ENCODE data around the gene PRR16.

The PRR16 gene

DNA sequence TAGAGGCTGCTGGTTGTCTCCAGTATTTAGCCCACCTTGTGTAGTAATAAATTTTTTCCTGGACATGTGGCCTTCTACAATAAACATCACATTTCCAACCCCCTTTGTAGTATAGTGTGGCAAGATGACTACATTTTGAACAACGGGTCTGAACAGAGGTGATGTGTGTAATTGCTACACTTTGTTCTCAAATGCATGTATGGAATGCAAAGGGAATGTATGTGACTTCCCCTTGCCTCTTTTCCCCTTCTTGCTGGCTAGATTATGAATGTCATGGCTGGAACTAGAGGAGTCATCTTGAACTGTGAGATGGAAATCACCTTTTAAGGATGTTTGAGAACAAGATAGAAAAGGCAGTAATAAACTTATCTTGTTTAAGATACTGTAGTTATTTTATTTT lies 54.5 kb downstream of the PRR16 start:
- DNase-seq: peak; percentile 56

GRCh38 chr5:120527251-120527650 lies 63.2 kb downstream of the PRR16 start:
- no peak for DNase-seq

GRCh38 chr5:120528609-120529008 lies 64.5 kb downstream of the PRR16 start:
- DNase-seq: peak; percentile 38

DNA sequence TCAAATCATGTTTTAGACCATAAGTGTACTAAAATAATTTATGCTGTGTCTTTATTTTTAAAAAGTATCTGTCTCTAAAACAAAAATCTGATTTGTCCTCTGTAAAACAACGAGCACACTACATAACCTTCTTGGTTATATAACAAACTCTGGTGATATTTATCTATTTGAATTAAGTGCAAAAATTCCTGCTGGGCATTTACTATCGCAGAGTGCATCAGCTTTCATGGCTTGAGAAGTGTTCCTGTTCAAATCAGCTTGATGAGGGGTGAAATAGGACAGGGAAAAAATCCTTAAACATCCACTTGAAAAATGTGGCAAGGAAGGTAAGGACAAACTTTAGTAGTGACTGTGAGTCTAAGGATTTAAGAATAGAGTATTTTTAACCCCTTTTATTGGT lies 65.3 kb downstream of the PRR16 start:
- DNase-seq: no peak

- DNase-seq: no peak
Measured at GRCh38 chr5:120531215-120531614, 67.1 kb downstream of the PRR16 start.

GRCh38 chr5:120532835-120533234 lies 68.7 kb downstream of the PRR16 start:
- no peak for DNase-seq

DNA sequence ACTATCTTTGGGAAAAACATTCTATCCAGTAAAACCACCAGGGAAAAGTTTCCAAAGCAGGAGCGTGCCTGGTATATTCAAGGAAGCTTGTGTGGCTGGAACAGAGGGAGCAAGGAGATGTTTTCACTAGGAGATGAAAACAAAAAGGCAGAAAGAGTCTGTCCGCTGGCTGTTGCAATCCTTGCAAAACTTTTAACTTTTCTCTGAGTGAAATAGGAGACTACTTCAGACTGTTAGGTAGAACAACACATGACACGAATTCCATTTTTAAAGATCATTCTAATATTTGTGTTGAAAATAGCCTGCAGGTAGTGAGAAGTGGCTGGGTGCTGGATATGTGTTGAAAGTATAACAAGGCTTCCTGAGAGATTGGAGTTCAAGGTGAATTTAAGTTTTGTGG lies 69.5 kb downstream of the PRR16 start:
- no peak for DNase-seq

GRCh38 chr5:120535900-120536299 lies 71.8 kb downstream of the PRR16 start:
- no peak for DNase-seq

DNA sequence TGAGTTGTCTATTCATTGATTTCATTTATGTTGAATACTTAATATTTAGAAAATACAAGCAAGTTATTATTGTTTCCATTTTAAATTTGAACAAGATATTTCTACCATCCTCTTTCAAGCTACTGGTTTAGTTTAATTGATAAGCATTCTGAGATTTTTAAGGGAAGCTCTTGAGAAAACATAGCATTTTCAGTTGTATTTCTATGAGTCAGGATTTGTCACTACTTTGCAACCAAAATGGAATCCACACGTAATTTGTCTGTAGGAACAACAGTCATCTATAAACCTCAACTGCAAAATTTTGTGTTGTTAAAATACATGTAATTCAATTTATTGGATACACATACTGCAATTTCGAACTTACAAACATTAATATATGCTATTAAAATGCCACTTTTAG lies 74.0 kb downstream of the PRR16 start:
- DNase-seq: peak; percentile 66

- peak; percentile 65 for DNase-seq
Measured at GRCh38 chr5:120538644-120539043, 74.5 kb downstream of the PRR16 start.

- DNase-seq: no peak
Measured at GRCh38 chr5:120539471-120539870, 75.4 kb downstream of the PRR16 start.

- DNase-seq: no peak
Measured at GRCh38 chr5:120540097-120540496, 76.0 kb downstream of the PRR16 start.

DNA sequence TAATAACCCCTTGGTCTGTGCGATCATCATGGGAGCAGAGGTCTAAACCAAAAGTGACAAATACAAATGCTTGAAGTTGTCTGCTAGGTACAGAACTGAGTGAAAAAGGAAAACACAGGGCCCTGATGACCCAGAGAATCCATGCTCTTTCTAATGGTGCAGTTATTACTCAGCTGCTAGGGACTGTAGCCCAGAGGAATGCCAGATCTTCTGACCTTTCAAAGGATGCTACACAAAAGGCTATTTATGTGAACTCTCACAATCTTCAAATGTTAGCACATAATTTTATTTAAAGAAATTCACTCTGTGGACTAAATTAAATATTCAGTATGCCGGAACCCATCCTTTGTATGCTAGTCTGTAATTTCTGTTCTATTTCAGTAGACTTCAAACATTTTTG lies 79.9 kb downstream of the PRR16 start:
- no peak for DNase-seq

- DNase-seq: peak; percentile 51
Measured at GRCh38 chr5:120545007-120545406, 80.9 kb downstream of the PRR16 start.

GRCh38 chr5:120545951-120546350 lies 81.9 kb downstream of the PRR16 start:
- DNase-seq: no peak

DNA sequence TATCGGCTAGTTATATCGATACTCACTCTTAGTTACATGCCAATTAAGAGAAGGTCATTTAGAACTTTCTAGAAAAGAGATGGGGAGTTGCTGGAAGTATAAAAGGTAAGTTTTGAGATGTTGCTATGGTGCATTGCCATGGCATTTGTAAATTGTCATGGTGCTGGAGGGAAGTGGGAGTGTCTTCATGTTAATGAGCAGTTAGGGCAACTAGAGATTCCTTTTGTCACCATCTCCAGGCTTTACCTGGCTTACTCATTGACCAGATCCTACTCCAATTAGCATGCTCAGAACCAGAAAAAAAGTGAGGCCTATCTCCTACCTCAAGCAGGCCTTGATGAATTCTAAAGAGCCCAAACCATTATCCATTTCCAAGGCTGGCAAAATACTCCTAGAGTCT lies 82.8 kb downstream of the PRR16 start:
- DNase-seq: no peak

DNA sequence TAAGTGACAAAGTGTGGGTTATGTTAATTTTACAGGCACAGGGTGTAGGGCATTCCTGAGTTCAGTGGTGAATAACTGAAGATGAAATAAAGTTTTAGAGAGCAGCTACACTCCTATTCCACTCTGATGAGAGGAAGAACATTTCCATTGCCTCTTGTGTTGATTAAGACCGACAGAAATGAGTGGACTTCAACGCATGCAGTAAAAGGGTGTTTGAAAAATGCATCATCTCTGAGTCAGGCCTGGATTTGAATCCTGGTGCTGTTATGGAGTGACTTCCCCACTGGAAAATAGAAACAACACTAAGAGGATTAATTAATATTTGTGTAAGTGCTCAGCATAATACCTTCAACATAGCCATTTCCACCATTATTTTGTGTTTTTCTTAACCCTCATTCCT lies 86.3 kb downstream of the PRR16 start:
- no peak for DNase-seq

DNA sequence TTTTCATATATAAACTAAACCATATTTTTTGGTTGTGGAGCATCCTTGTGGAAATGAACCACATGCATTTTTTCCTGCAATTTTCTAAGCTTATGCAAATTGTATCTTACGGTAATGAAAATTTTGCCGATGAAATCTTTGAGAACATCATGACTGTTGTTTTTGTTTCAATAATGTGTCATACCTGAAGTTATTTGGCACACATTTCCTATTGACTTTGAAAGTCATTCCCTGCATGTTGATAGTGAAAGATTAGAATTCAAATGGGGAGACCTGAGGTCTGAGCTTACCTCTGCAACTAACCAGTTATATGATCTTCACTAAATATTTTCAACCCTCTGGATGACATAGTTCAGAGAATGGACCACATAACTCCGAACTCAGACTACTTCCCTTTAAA lies 88.5 kb downstream of the PRR16 start:
- DNase-seq: no peak

DNA sequence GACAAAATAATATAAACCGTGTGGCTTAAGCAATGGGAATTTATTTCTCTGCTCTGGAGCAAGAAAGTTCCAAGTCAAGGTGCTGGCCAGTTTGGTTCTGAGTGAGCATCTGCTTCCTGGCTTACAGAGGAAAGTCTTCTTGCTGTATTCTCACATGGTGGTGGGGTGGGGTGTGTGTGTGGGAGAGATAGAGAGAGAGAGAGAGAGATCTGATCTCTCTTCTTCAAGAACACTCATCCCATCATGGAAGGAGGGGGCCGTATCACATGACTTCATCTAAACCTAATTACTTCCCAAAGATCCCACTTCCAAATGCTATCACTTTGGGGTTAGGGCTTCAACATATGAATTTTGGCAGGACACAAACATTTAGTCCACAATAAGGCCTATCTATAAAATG lies 91.2 kb downstream of the PRR16 start:
- DNase-seq: no peak

DNA sequence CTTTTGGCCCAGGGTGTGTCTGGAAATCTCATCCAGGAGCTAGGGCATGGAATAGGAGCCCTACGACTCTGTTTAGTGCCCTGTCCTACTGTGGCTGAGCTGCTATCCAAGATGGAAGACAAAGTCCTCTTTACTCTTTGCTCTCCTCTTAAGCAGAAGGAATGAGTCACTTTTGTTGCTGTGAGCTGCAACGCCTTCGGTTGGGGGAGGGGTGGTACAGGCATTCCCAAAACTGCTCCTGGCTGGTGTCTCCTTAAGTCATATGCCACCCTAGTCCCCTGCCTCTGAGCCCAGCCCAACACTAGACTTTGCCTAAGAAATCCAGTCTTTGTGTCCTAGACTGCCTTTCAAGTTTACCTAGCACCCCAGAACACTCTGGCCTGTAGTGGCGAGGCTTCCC lies 99.9 kb downstream of the PRR16 start:
- no peak for DNase-seq

DNA sequence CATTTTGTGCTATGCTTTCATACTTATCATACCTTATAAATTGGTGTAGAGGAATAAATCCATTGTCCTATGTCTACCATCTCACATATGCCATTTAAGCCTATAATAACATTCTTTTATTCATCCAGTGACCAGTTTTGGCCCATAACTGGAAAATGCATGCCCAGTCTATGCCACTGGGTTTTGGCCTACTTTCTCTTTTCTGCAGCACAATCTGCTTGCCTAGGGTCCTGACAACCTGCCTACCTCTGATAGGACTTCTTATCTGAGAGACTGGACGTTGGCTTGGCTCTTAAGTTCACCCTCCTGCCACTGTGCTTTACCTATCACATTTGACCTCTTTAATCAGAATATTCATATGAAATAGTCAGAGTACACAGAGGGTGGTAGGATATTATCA lies 103.0 kb downstream of the PRR16 start:
- no peak for DNase-seq

GRCh38 chr5:120567921-120568320 lies 103.8 kb downstream of the PRR16 start:
- no peak for DNase-seq

- peak; percentile 24 for DNase-seq
Measured at GRCh38 chr5:120568711-120569110, 104.6 kb downstream of the PRR16 start.

- no peak for DNase-seq
Measured at GRCh38 chr5:120576588-120576987, 112.5 kb downstream of the PRR16 start.

DNA sequence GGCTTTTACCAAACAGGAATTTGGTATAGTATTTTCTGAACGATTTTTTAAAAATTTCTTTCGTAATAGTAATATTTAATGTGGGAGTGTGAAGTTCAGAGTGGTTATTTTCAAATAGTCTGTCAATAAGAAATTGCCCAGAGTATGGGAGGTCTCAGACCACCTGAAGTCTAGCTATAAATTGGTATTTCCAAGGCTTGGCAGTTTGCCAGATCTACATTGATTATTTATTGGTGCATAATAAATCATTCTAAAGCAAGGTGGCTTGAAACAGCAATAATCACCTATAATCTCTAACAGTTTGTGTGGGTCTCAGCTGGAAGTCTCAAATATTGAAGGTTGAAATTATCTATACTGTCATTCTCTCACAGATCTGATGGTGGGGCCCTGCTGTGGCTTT lies 118.5 kb downstream of the PRR16 start:
- no peak for DNase-seq

GRCh38 chr5:120586646-120587045 lies 122.5 kb downstream of the PRR16 start:
- DNase-seq: no peak

Data from fibroblast of upper back skin (primary cell).